Ishikawa (cell line): ENCODE measurements around the gene CDHR4.

ENCODE experiments used
- EGR1 ChIP-seq: IDR thresholded peaks from 2 replicates; pipeline ENCODE4 v1.6.1; 2012
- EP300 ChIP-seq: IDR thresholded peaks from 2 replicates; pipeline ENCODE4 v1.6.1; 2012; ENCODE audit warnings: borderline replicate concordance
- FOXM1 ChIP-seq: IDR thresholded peaks from 2 replicates; pipeline ENCODE4 v1.6.1; 2012; ENCODE audit warnings: low read depth, borderline replicate concordance
- NFIC ChIP-seq: IDR thresholded peaks from 2 replicates; pipeline ENCODE4 v1.6.1; 2012
- RAD21 ChIP-seq: IDR thresholded peaks from 2 replicates; pipeline ENCODE4 v1.6.1; 2012; ENCODE audit warnings: low read depth
- REST ChIP-seq: IDR thresholded peaks from 2 replicates; pipeline ENCODE4 v1.6.1; 2012; ENCODE audit warnings: low read depth, mild to moderate bottlenecking
- TAF1 ChIP-seq: IDR thresholded peaks from 2 replicates; pipeline ENCODE4 v1.6.1; 2012; ENCODE audit warnings: low read depth, mild to moderate bottlenecking
- TEAD4 ChIP-seq: IDR thresholded peaks from 2 replicates; pipeline ENCODE4 v1.6.1; 2012
- USF1 ChIP-seq: IDR thresholded peaks from 2 replicates; pipeline ENCODE4 v1.6.1; 2012
- YY1 ChIP-seq: IDR thresholded peaks from 2 replicates; pipeline ENCODE4 v1.6.1; 2012; ENCODE audit warnings: low read depth

GRCh38 chr3:49805897-49806701 lies 6.4 kb upstream of the CDHR4 start:
- TF ChIP-seq EP300 (no peak), FOXM1 (no peak), REST (no peak), YY1 (no peak), EGR1 (no peak), USF1 (no peak), TAF1 (no peak), NFIC (no peak), TEAD4 (no peak), RAD21 (no peak)
